Activated B cell treated with CpG ODN at 0.5 μM for 24 hours (primary cell): ENCODE data around the gene ATP2B2. TPM values are rescaled to one million over a fixed set of nuclear protein-coding genes. Genes with fewer than 3 reads are reported as not detected.

Source experiments
- ATAC-seq: fragments of 200-7000 bp; cut with Tn5 transposase; one replicate; pipeline ENCODE4 v1.10.0; 2021; ENCODE audit warnings: low read depth, mild to moderate bottlenecking, moderate library complexity
- CTCF ChIA-PET: fragments of 350-600 bp; sonication (Branson Sonifier 250); formaldehyde crosslinking; loops from one replicate; lab custom pipeline; 2021; ENCODE audit warnings: antibody characterized with exemption; lab: Charles Lee
- POLR2A ChIA-PET: fragments of 350-600 bp; sonication (Branson Sonifier 250); formaldehyde crosslinking; loops from one replicate; lab custom pipeline; 2021; ENCODE audit warnings: antibody characterized with exemption; lab: Charles Lee
- DNase-seq: peaks from one replicate; pipeline ENCODE4 v3.0.0; 2022
- H3K27ac Mint-ChIP-seq: one replicate; pipeline ENCODE4 v1.8.0; 2020; ENCODE audit warnings: mixed read lengths
- H3K27me3 Mint-ChIP-seq: one replicate; pipeline ENCODE4 v1.8.0; 2021; ENCODE audit warnings: mixed read lengths
- H3K36me3 Mint-ChIP-seq: one replicate; pipeline ENCODE4 v1.8.0; 2021; ENCODE audit warnings: low read depth, mixed read lengths
- H3K4me1 Mint-ChIP-seq: one replicate; pipeline ENCODE4 v1.8.0; 2021; ENCODE audit warnings: mixed read lengths
- H3K4me3 Mint-ChIP-seq: one replicate; pipeline ENCODE4 v1.8.0; 2020; ENCODE audit warnings: mild to moderate bottlenecking, mixed read lengths
- H3K9me3 Mint-ChIP-seq: one replicate; pipeline ENCODE4 v1.8.0; 2020; ENCODE audit warnings: mixed read lengths
- intact Hi-C: fragments of 100-400 bp; cut with micrococcal nuclease; formaldehyde crosslinking; loops from one replicate; pipeline ENCODE4 v1.15.1; 2024
- total RNA-seq: library from RNA; stranded (reverse); gene quantifications from 2 replicates; pipeline ENCODE4 v1.2.3, GENCODE V29; 2022
- TF ChIP-seq, protein P1 (sequence below): fragments of 200-600 bp; IDR thresholded peaks from one replicate; pipeline ENCODE4 v1.8.0; 2022; ENCODE audit warnings: antibody characterized with exemption, mild to moderate bottlenecking

ATP2B2 gene
- total RNA-seq, 1 donor from 2014 or later, result not detected

DNA sequence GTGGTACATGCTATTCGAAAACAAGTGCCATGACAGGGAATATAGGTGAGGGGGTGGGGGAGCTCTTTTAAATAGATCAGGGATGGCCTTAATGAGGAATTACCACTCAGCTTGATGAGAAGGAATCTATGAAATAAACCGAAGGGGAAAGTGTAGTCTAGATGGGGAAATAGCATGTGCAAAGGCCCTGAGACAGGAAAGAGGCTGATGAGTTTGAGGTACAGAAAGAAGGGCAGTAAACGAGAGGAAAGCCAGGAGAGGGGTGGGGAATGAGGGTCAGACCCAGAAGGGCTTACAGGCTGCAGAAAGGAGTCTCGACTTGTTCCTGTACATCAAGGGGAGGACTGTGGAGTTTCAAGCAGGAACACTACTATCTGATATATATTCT, 12.2 kb downstream of the ATP2B2 start:
- ATAC-seq (no peak), DNase-seq (no peak)
- H3K27me3 Mint-ChIP-seq, result peaks cover 3% of the 10 kb centered on the region
- ChIA-PET POLR2A (no interaction called here), CTCF (no interaction called here)
- no peaks in the 10 kb centered on the region for H3K36me3 Mint-ChIP-seq
- TF ChIP-seq, protein P1, sequence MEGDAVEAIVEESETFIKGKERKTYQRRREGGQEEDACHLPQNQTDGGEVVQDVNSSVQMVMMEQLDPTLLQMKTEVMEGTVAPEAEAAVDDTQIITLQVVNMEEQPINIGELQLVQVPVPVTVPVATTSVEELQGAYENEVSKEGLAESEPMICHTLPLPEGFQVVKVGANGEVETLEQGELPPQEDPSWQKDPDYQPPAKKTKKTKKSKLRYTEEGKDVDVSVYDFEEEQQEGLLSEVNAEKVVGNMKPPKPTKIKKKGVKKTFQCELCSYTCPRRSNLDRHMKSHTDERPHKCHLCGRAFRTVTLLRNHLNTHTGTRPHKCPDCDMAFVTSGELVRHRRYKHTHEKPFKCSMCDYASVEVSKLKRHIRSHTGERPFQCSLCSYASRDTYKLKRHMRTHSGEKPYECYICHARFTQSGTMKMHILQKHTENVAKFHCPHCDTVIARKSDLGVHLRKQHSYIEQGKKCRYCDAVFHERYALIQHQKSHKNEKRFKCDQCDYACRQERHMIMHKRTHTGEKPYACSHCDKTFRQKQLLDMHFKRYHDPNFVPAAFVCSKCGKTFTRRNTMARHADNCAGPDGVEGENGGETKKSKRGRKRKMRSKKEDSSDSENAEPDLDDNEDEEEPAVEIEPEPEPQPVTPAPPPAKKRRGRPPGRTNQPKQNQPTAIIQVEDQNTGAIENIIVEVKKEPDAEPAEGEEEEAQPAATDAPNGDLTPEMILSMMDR, result no peak
- H3K4me1 Mint-ChIP-seq, result no peaks in the 10 kb centered on the region
- no peak overlapping the region for H3K27ac Mint-ChIP-seq
- intact Hi-C loops, result no loop called here
- no peaks in the 10 kb centered on the region for H3K9me3 Mint-ChIP-seq
- H3K4me3 Mint-ChIP-seq, result no peak overlapping the region

GRCh38 chr3:10492364-10493201, 12.8 kb downstream of the ATP2B2 start:
- ATAC-seq, result no peak
- H3K9me3 Mint-ChIP-seq, result no peaks in the 10 kb centered on the region
- CTCF ChIA-PET, result no interaction called here

DNA sequence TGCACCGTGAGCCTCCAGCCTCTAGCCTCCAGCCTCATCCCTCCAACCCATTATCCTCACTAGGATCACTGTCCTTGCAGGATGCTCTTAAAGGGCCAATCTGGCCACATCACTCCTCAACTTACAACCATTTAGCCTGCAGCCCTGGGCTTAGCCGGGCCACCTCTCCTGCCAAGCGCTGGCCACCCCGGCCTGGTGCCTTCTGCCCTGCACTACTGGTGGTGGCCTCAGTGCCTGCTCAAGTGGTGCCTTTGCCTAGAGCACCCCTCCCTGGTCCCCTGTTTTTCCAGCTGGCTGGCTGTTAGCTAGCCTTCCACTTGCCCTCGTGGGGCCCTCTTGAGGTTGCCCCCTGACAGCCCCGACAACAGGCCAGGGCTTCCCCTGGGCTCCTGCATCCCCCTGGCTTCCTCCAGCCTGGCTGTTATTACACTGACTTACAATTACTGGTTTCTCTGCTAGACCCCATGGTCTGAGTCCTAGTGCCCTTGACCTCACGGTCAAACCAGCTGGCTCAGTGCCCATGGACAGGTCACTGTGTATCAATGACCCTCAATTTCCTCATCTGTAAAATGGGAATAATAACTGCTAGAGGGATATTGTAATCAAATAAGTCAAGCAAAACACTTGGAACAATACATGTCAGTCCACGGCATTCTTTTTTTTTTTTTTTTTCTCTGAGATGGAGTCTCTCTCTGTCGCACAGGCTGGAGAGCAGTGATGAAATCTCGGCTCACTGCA, 15.5 kb downstream of the ATP2B2 start:
- DNase-seq (no peak), ATAC-seq (no peak)
- no peaks in the 10 kb centered on the region for H3K9me3 Mint-ChIP-seq
- ChIA-PET POLR2A (no interaction called here), CTCF (no interaction called here)
- peaks cover 3% of the 10 kb centered on the region for H3K27me3 Mint-ChIP-seq
- H3K27ac Mint-ChIP-seq, result no peak overlapping the region
- intact Hi-C loops, result no loop called here
- no peaks in the 10 kb centered on the region for H3K4me1 Mint-ChIP-seq
- TF ChIP-seq, protein P1, result no peak
- H3K4me3 Mint-ChIP-seq, result no peak overlapping the region
- no peaks in the 10 kb centered on the region for H3K36me3 Mint-ChIP-seq

More at GRCh38 chr3:10492364-10493201, 12.8 kb downstream of the ATP2B2 start:
- Mint-ChIP-seq H3K36me3 (no peaks in the 10 kb centered on the region), H3K27ac (no peak overlapping the region), H3K27me3 (peaks cover 3% of the 10 kb centered on the region), H3K4me1 (no peaks in the 10 kb centered on the region), H3K4me3 (no peak overlapping the region)
- POLR2A ChIA-PET, result no interaction called here
- TF ChIP-seq, protein P1, result no peak
- intact Hi-C loops, result no loop called here
- no peak for DNase-seq

DNA sequence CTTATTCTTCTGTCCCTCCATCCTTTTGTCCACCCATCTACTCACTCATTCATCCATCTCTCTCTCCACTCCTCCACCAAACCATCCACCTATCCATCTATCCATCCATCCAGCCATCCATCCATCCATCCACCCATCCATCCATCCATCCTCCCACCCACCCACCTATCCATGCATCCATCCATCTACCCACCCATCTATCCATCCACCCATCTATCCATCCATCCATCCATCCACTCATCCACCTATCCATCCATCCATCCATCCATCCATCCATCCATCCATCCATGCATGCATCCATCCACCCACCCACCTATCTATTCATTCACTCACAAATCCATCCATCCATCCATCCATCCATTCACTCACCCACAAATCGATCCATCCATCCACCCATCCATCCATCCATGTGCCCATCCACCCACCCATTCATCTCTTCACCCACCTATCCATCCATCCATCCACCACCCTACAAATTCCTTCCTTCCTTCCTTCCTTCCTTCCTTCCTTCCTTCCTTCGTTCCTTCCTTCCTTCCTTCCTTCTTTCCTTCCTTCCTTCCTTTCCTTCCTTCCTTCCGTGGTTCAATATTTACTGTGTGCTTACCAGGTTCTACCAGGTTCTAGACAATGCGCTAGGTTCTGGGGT, 17.3 kb downstream of the ATP2B2 start:
- Mint-ChIP-seq H3K4me3 (no peak overlapping the region), H3K36me3 (no peaks in the 10 kb centered on the region), H3K27ac (no peak overlapping the region), H3K9me3 (no peaks in the 10 kb centered on the region), H3K4me1 (no peaks in the 10 kb centered on the region), H3K27me3 (peaks cover 5% of the 10 kb centered on the region)
- ATAC-seq (no peak), DNase-seq (no peak)
- TF ChIP-seq, protein P1, result no peak
- ChIA-PET CTCF (no interaction called here), POLR2A (no interaction called here)
- intact Hi-C loops, result no loop called here

- intact Hi-C loops, result no loop called here
- ChIA-PET CTCF (no interaction called here), POLR2A (no interaction called here)
- no peak overlapping the region for H3K27ac Mint-ChIP-seq
- no peaks in the 10 kb centered on the region for H3K36me3 Mint-ChIP-seq
- TF ChIP-seq, protein P1, result no peak
- H3K27me3 Mint-ChIP-seq, result peaks cover 3% of the 10 kb centered on the region
- H3K4me1 Mint-ChIP-seq, result no peaks in the 10 kb centered on the region
- DNase-seq (no peak), ATAC-seq (no peak)
- no peaks in the 10 kb centered on the region for H3K9me3 Mint-ChIP-seq
- no peak overlapping the region for H3K4me3 Mint-ChIP-seq
Observed at GRCh38 chr3:10485806-10486205, 19.6 kb downstream of the ATP2B2 start.
